Right atrium auricular region (tissue), 2 donors: ENCODE results near the gene RPUSD4. TPM values are rescaled to one million over a fixed set of nuclear protein-coding genes. Genes with fewer than 3 reads are reported as not detected.

Source experiments
- DNase-seq: peaks from one replicate; pipeline ENCODE4 v3.0.0-alpha.2; 2019; ENCODE audit warnings: low spot score
- H3K27ac ChIP-seq, 2 donors: fragments of 200-600 bp; sonication (generic); 1 replicate in 1 of 2; 2 replicates in 1 of 2; pipeline ENCODE4 v1.5.1; 2016 to 2019
- H3K27me3 ChIP-seq, 2 donors: fragments of 200-600 bp; sonication (generic); one replicate each; pipeline versions ENCODE4 v1.5.1 to v1.6.0; 2017 to 2019
- H3K36me3 ChIP-seq: fragments of 200-600 bp; sonication (generic); one replicate; pipeline ENCODE4 v1.5.1; 2016
- H3K4me1 ChIP-seq, 2 donors: fragments of 200-600 bp; sonication (generic); one replicate each; pipeline versions ENCODE4 v1.5.1 to v1.6.0; 2017 to 2019
- H3K4me3 ChIP-seq, 2 donors: fragments of 200-600 bp; sonication (generic); 1 replicate in 1 of 2; 2 replicates in 1 of 2; pipeline ENCODE4 v1.5.1; 2017 to 2019; ENCODE audit warnings: mild to moderate bottlenecking in 1 of 2, moderate library complexity in 1 of 2
- H3K9me3 ChIP-seq, 2 donors: fragments of 200-600 bp; sonication (generic); one replicate each; pipeline ENCODE4 v1.5.1; 2019
- total RNA-seq, 2 donors: library from RNA; depleted of rRNA; stranded (reverse); fragments of >200 nt; gene quantifications; one replicate each; pipeline ENCODE4 v1.1.0, GENCODE V29; 2016
- TF ChIP-seq, protein P1 (sequence below), 2 donors: fragments of 200-600 bp; sonication (generic); IDR thresholded peaks; one replicate each; pipeline ENCODE4 v1.5.1; 2019; ENCODE audit warnings: antibody characterized with exemption in 2 of 2

RPUSD4 gene
- total RNA-seq, 2 donors from 2014 or later = 13.3 to 14.3 TPM

DNA sequence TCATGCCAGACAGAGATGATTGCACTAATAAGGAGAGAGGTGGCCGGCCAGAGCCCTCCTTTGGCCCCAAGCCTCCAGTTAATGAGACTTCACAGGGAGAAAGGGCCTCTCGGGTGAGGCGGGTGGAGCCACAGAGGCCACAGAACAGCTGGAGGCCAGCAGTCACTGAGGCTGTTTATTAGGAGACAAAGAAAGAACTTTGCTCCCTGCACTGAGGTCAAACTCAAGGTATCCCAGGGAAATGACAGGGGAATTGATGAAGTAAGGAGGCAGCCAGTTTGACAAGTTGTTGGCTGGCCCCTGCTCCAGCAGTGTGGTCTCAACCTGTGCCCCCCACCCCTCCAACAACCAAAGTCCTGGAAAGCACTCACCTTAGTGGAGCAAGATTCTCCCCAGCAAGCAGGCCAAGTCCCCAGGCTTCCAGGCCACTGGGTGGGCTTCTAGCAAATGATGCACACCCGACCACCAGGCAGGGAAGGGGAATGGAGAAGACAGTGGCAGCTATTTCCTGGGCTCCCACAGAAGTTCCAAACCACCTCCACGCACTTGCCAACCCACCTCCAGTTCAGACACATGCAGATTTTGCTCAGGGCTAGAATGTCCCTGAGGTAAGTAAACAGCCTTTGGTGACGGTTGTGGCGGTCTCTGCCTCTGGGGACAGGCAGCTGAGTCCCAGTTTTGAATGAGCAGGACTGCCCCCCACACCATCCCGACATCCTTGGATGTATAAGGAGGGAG is 53.2 kb downstream of the RPUSD4 start:
- no peak for DNase-seq
- Histone ChIP-seq H3K27me3 (no peaks in the 10 kb centered on the region), H3K9me3 (no peaks in the 10 kb centered on the region), H3K36me3 (no peaks in the 10 kb centered on the region), H3K27ac (no peak overlapping the region), H3K4me1 (no peaks in the 10 kb centered on the region), H3K4me3 (no peak overlapping the region)
- TF ChIP-seq, protein P1, sequence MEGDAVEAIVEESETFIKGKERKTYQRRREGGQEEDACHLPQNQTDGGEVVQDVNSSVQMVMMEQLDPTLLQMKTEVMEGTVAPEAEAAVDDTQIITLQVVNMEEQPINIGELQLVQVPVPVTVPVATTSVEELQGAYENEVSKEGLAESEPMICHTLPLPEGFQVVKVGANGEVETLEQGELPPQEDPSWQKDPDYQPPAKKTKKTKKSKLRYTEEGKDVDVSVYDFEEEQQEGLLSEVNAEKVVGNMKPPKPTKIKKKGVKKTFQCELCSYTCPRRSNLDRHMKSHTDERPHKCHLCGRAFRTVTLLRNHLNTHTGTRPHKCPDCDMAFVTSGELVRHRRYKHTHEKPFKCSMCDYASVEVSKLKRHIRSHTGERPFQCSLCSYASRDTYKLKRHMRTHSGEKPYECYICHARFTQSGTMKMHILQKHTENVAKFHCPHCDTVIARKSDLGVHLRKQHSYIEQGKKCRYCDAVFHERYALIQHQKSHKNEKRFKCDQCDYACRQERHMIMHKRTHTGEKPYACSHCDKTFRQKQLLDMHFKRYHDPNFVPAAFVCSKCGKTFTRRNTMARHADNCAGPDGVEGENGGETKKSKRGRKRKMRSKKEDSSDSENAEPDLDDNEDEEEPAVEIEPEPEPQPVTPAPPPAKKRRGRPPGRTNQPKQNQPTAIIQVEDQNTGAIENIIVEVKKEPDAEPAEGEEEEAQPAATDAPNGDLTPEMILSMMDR (IDR thresholded peaks at IDR 0.05) = no peak

DNA sequence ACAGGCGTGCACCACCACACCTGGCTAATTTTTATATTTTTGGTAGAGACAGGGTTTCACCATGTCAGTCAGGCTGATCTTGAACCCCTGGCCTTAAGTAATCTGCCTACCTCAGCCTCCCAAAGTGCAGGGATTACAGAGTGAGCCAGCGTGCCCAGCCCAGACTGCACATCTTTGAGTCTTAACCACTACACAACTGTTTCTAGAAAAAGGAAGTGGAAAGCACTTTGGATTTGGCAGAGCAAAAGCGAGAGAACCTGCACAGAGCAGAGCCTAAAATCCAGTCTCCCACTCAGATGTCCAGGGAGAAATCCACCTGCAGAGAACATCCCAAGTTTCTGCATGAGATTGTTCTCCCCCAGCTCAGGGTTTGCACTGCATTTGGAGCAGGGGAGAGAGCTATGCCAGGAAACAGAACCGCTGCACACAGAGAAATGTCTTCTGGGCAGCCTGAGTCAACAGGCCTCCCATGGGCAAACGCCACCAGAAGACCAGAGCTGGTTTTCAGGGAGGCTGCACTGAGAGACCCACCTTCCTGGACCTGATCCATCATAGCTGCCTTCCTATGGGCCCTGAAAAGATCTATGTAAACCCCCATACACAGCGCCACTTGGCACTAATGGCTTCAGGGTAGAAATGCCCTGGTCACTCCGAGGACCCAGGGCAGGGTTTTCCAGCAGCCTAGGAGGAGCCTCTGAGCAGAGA is 54.0 kb downstream of the RPUSD4 start:
- TF ChIP-seq, protein P1 (IDR thresholded peaks at IDR 0.05) = no peak
- H3K9me3 ChIP-seq = peaks cover 0 to 2% of the 10 kb centered on the region in 2 donors
- H3K4me1 ChIP-seq = no peaks in the 10 kb centered on the region
- no peaks in the 10 kb centered on the region for H3K36me3 ChIP-seq
- H3K4me3 ChIP-seq = no peak overlapping the region
- DNase-seq = no peak
- no peaks in the 10 kb centered on the region for H3K27me3 ChIP-seq
- no peak overlapping the region for H3K27ac ChIP-seq

DNA sequence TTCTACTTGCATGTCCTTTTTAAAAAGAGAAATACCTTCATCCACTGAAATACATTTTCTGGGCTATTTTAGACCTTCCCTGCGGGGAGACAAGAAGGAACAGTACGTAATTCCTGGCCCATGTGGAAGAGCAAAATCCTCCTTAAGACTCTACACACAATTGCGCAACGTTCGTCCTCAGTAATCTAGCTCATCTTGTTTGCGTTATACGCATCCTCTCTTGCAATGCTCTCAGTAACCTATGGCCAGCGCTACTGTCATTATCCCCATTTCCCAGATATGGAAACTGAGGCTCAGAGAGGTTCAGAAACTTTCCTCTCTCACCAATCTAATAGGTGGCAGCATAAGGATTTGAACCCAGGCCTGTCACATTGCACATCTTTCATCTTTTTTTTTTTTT is 54.6 kb downstream of the RPUSD4 start:
- Histone ChIP-seq H3K9me3 (peaks cover 0 to 8% of the 10 kb centered on the region in 2 donors), H3K36me3 (no peaks in the 10 kb centered on the region), H3K27ac (no peak overlapping the region), H3K27me3 (no peaks in the 10 kb centered on the region), H3K4me3 (no peak overlapping the region), H3K4me1 (no peaks in the 10 kb centered on the region)
- TF ChIP-seq, protein P1 (IDR thresholded peaks at IDR 0.05) = no peak
- no peak for DNase-seq

DNA sequence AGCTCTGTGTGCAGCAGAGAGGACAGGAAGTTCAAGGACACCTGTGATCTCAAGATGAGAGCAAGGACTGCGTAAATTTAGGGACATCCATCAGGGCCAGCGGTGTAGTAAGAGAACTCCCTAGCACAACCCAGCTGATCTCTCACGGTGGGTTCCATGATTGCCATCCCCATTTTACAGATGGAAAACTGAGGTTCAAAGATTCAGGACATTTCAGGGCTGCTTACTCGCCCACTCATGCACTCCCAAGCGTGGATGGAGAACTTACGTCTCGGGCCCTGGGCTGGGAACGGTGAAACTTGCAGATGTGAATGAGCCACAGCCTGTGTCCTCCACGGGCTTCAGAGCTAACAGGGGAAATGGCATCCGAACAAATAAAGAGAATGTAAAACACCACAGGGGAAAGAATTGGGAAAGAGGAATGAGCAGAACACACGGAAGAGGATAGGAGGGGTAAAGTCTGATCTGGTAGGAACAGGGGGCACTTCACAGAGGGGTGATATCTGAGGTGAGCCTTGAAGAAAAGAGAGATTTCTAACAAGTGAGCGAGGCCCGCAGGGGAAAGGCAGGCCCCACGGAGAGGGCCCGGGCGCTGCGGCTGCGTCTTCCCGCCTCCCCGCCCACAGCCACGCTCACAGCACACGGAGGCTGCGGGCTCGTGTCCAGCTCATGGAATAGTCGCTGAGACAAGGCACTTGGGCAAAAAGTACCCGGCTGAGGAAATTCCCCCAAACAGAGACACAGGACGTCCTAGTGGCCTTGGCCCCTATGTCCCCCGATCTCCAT is 55.9 kb downstream of the RPUSD4 start:
- H3K9me3 ChIP-seq = peaks cover 0 to 11% of the 10 kb centered on the region in 2 donors
- H3K27ac ChIP-seq = no peak overlapping the region
- no peak for DNase-seq
- no peaks in the 10 kb centered on the region for H3K4me1 ChIP-seq
- TF ChIP-seq, protein P1 (IDR thresholded peaks at IDR 0.05) = no peak
- no peaks in the 10 kb centered on the region for H3K27me3 ChIP-seq
- H3K36me3 ChIP-seq = no peaks in the 10 kb centered on the region
- no peak overlapping the region for H3K4me3 ChIP-seq

DNA sequence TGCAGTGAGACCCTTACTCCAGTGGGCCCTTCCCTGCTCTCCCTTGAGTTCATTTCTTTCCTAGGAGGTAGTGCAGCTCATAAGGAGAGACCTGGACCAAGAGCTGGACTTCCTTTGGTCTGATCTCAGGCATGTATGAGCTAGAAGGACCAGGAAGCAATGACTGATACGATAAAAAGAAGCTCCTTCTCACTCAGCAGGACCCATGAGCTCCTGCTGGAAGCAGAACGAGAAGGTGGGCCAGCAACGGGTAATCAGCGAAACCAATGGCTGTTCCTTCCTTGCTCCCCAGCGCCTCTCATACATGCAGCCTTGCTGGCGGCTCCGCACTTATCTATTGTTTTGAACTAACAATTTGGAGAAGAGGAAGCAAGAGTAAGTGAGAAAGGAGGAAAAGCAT is 56.8 kb downstream of the RPUSD4 start:
- DNase-seq = no peak
- TF ChIP-seq, protein P1 (IDR thresholded peaks at IDR 0.05) = no peak
- H3K27me3 ChIP-seq = no peaks in the 10 kb centered on the region
- no peak overlapping the region for H3K27ac ChIP-seq
- peaks cover 0 to 11% of the 10 kb centered on the region in 2 donors for H3K9me3 ChIP-seq
- H3K36me3 ChIP-seq = no peaks in the 10 kb centered on the region
- H3K4me3 ChIP-seq = no peak overlapping the region
- no peaks in the 10 kb centered on the region for H3K4me1 ChIP-seq
